Epithelial cell of proximal tubule (primary cell): ENCODE results near the gene CHAMP1. TPM values are rescaled to one million over a fixed set of nuclear protein-coding genes. Genes with fewer than 3 reads are reported as not detected.
A peak's percentile ranks its signal among the peaks of the same experiment; 100 is the strongest.

Experiments used
- DNase-seq: peaks from one replicate; pipeline ENCODE4 v3.0.0-alpha.2; 2011; ENCODE audit warnings: low read depth
- H3K4me3 ChIP-seq: 2 replicates; pipeline ENCODE4 v1.5.1; 2011; ENCODE audit warnings: low read depth, mild to moderate bottlenecking, low read length
- total RNA-seq: library from RNA; depleted of rRNA; stranded (reverse); fragments of >200 nt; gene quantifications from 2 replicates; pipeline ENCODE4 v1.2.3, GENCODE V29; 2015
- TF ChIP-seq, protein P1 (sequence below): conservative IDR thresholded peaks from 2 replicates; pipeline ENCODE4 v1.5.1; 2012; ENCODE audit warnings: low read depth, mild to moderate bottlenecking, low read length

CHAMP1 gene
- total RNA-seq, 1 donor from 2014 or later, result 13.7 TPM

DNA sequence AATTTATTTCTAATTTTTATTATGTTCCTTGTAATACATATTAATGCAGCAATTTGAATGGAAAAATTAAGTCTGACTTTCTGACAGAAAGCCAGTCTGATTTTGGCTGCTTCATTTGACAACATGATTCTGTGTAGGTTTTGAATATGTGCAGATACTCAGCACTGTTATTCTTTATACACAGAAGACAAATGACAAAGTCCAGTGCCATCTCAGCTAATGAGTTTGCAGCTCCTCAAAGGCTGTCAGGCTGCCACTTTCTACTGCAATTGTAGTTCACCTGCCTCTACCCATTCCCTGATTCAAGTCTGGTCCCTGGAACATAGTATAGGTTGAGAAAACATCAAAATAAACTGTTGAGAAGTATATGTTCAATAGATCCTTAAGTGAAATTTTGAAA, 2.9 kb upstream of the CHAMP1 start:
- TF ChIP-seq, protein P1, sequence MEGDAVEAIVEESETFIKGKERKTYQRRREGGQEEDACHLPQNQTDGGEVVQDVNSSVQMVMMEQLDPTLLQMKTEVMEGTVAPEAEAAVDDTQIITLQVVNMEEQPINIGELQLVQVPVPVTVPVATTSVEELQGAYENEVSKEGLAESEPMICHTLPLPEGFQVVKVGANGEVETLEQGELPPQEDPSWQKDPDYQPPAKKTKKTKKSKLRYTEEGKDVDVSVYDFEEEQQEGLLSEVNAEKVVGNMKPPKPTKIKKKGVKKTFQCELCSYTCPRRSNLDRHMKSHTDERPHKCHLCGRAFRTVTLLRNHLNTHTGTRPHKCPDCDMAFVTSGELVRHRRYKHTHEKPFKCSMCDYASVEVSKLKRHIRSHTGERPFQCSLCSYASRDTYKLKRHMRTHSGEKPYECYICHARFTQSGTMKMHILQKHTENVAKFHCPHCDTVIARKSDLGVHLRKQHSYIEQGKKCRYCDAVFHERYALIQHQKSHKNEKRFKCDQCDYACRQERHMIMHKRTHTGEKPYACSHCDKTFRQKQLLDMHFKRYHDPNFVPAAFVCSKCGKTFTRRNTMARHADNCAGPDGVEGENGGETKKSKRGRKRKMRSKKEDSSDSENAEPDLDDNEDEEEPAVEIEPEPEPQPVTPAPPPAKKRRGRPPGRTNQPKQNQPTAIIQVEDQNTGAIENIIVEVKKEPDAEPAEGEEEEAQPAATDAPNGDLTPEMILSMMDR, result no peak
- H3K4me3 ChIP-seq, result no peak overlapping the region
- no peak for DNase-seq

DNA sequence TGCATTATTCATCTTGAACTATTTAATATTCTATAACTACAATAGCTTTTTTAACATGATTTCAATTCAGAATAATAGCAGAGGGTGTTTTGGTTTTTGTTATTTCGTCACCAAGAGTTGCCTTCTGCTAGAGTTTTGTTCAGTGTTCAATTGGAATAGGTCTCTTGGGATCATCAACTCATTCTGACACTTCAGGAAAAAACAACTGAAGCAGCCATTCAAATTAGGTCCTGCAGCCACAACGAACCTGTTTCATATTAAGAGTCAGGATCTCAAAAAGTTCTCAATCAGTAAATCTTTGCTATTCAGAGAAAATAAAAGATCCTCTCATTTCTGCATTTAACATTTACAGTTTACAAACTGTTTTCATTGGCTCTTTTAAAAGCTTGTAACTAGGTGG, 2.4 kb upstream of the CHAMP1 start:
- TF ChIP-seq, protein P1, result no peak
- H3K4me3 ChIP-seq, result no peak overlapping the region
- DNase-seq, result no peak

DNA sequence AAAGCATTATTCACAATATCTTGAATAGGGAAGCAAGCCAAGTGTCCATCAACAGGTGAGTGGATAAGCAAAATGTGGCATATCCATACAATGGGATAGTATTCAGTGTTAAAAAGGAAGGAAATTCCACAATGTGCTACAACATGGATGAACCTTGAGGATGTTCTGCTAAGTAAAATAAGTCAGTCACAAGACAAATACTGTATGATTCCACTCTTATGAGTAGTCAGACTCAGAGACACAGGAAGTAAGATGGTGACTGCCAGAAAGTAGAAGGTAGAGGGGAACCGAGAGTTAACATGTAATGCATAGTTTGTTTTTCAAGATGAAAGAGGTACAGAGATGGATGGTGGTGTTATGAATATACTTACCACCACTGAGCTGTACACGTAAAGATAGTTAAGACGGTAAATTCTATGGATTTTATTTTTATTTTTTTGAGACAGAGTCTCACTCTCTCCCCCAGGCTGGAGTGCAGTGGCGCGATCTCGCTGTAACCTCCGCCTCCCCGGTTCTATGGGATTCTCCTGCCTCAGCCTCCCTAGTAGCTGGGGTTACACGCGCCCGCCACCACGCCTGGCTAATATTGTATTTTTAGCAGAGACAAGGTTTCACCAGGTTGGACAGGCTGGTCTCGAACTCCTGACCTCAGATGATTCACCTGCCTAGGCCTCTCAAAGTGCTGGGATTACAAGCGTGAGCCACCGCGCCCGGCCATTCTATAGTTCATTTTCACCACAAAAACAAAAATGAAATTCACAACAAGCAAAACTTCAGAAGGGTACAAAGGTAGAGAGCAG, 1.0 kb upstream of the CHAMP1 start:
- H3K4me3 ChIP-seq, result peak overlapping the region; percentile 65
- TF ChIP-seq, protein P1, result no peak
- DNase-seq, result no peak

DNA sequence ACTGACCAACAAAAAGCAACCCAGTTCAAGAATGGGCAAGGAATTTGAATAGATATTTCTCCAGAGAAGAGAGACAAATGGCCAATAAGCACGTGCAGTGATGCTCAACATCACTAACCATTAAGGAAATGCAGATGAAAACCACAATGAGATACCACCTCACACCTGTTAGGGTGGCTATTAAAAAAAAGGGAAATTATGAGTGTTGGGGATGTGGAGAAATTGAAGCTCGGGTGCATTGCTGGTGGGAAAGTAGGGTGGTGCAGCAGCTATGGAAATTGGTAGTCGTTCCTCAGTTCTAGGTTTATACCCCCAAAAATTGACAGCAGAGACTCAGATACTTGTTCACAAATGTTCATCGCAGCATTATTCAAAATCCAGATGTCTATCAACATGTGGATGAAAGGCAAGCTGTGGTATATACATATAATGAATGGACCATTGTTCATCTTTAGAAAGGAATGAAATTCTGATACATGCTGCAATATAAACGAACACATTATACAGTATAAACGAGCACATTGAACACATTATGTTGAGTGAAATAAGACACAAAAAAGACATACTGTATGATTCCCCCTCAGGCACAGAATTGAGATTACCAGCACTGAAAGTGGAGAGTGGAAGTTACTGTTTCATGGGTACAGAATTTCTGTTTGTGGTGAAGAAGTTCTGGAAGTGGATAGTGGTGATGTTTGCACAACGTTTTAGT, 927 bp downstream of the CHAMP1 start:
- TF ChIP-seq, protein P1, result no peak
- peak overlapping the region; percentile 65 for H3K4me3 ChIP-seq

DNA sequence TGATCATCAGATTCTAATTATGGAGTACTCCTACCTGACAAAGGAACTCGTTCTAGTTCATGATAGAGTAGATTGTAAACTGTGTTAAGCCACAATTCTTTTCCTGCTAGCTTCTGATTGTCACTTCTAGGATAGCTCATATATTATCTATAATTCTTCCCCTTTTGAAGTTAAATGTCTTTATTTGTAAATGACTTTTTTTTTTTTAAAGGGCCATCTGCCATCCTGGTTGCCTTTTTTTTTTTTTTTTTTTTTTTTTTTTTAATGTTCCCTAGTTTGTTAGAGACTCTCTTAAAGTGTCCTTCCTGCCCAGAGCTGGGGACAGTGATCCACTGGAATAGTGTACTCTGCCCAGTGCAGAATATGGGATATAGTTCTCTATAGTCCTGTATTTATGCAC, 4.3 kb downstream of the CHAMP1 start:
- TF ChIP-seq, protein P1, result no peak
- H3K4me3 ChIP-seq, result no peak overlapping the region
- no peak for DNase-seq

More for the DNA sequence above, 927 bp downstream of the CHAMP1 start:
- DNase-seq, result no peak

DNA sequence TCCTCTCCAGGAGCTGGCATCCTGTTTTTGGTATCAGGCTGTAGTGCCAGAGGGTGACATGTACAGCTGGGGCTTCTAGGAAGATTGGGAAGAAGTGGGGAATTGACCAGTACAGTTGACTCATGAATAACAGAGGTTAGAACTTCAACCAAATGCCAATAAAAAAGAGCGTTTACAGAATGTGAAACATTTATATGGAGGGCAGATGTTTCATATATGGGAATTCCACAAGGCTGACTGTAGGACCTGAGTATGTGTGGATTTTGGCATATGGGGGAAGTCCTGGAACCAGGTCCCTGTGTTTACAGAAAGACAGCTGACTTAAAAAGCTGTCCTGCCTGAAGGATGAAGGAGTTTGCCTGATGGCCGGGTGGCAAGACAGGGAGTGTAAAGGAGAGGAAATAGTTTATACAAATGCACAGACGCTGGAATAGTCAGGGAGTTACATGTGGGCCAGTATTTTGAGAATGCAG, 5.2 kb downstream of the CHAMP1 start:
- no peak for DNase-seq
- H3K4me3 ChIP-seq, result no peak overlapping the region
- TF ChIP-seq, protein P1, result no peak
